Upper lobe of left lung (tissue), 4 donors: ENCODE data around the gene HOXC13.

ENCODE experiments used
- CTCF ChIP-seq, 6 experiments: fragments of 450-650 bp in 4 of 6; fragments of 200-600 bp in 2 of 6; sonication (generic) in 2 of 6; IDR thresholded peaks; one replicate each; pipeline ENCODE4 v1.5.1; 2016 to 2019; ENCODE audit warnings: antibody characterized with exemption in 6 of 6
- POLR2A ChIP-seq, 4 donors: fragments of 450-650 bp; IDR thresholded peaks; one replicate each; pipeline ENCODE4 v1.5.1; 2016 to 2017; ENCODE audit warnings: antibody characterized with exemption in 4 of 4, mild to moderate bottlenecking in 2 of 4

GRCh38 chr12:53967421-53967925 lies 28.8 kb downstream of the HOXC13 start:
- TF ChIP-seq POLR2A (IDR thresholded peaks at IDR 0.05) (no peak), CTCF (IDR thresholded peaks at IDR 0.05) (no peak)
